ENCODE data around the gene MRPL54.
A peak's percentile ranks its signal among the peaks of the same experiment; 100 is the strongest.

Gene MRPL54

GRCh38 chr19:3770136-3770999 is 7.9 kb downstream of the MRPL54 start:
- no peak for DNase-seq

DNA sequence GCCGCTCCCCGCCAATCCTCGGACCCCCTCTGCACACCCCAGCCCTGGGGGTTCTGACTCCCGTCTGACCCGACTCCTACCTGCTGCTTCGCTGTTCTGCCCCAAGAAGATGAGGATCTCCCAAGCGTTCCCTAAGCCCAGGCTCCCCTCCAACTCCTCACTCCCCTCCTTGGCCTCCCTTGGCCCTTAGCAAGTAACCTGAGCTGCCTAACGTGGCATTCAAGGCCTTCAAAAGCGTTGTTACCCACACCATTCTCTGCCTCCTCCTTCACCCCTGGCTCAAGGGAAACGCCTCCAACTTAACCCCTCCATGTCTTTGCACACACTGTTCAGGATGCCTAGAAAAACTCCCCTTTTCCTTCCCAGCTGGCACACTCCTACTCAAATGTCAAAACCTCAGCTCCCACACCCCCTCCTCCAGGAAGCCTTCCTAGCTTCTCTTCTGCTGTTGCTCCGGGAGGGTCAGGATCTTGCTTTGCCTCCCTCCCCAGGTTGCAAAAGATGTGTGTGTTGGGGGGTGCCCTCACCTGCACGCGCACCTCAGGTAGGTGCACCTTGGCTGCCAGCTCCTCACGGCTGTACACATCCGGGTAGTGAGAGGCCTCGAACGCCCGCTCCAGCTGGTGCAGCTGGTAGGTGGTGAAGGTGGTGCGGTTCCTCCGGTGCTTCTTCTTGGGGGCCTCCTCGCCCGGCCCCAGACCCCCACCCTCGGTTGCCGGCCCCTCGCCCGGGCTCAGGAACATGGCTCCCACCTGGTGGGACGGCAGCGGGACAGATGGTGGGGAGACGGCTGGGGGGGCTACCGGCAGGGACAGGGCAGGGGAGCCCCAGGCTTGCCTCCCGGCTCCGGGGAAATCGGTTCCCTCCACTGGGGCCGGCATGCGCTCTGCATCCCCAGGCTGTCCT is 8.8 kb downstream of the MRPL54 start:
- DNase-seq: no peak

DNA sequence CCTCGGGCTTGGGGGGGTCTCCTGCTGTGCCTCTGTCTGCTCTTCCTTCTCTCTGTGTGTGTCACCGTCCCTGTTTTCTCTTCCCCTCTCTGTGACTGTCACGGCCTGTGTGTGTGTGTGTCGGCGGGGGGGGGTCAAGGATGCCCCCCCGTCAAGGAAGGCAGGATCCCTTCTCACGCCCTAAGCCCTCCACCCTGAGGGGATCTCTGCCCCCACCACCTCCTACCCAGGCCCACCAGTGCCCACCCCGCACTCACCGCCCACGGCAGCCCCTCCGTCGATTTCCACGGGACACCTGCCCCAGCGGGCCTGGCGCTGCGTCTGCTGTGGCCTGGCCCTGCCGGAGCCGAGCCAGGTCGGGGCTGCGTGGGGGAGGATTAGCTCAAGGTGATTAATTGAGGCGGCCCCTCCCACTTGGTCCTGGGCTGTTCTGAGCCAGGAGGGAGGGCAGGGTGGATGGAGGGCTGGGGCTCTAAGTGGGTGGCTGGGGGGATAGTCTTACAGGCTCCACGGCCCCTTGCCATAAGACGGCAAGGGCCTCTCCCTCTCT is 9.5 kb downstream of the MRPL54 start, which contains the start of gene RAX2:
RAX2 (minus strand) TSS at position 323 of the 550 bp plus-strand sequence. CDS start 486 bp downstream, outside the sequence.
- DNase-seq: no peak

DNA sequence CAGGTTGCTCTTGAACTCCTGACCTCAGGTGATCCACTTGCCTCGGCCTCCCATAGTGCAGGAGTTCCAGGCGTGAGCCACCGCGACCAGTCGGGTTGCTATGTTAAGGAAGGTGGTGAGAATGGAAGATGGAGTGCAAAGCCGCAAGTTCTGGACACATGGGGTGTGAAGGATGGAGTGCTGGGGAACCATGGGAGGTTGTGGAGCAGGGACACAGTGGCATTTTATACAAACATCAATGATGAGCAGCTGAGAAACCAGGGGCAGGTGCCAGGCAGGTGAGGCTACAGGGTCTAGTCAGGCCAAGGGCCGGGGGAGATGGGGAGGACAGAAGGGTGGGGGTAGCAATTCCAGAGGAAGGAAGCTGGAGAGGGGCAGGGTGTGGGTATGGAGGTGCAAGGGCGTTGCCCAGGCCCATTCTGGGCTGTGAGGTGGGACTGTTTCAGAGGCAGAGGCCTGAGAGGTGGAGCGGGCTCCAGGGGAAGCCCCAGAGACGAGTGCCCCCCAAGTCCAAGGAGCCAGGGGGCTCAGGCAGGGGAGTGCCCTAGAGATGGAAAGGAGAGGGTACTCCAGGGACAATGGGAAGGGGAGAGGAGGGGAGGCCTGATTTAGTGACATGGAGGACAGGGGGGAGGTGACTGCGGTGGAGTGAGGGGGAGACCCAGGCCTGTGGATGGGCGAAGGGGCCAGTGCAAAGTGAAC is 11.5 kb downstream of the MRPL54 start:
- no peak for DNase-seq

DNA sequence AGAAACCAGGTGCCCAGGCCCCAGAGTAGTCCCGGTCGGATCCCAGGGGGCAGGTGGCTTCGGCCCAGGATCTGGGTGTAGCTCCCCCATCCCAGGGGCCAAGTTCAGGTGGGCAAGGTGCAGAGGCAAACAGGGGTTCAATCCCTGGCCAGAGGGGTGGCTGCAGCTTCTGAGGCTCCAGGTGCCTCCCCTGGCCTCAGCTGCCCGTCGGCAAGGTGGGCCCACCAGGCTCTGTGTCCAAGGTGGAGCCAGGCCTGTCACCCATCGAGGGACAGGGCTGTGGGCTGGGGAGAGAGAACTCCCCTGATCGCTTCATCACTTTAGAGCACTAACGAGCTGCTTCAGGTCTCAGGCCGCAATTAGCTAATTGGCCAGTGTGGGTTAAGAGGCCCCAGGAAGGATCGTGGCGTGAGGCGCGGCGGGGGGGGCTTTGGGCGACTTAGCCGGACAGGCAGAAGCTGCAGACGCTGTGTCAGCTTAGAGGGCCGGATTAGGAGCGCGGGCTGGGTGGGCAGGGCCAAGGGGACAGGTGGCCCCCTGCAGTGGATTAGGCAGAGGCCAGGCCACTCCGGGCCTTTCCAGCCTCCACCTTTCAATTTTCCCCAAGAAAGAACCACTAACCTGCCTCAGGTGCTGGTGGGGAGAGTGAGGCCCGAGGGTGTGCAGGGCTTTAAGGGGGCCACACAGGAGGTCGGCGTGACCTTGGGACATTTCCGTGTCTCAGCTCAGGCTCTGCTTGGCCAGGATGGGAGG is 12.3 kb downstream of the MRPL54 start:
- no peak for DNase-seq

- no peak for DNase-seq
Observed at GRCh38 chr19:3775374-3775711, 12.9 kb downstream of the MRPL54 start.

- DNase-seq: no peak
Observed at GRCh38 chr19:3775831-3776230, 13.3 kb downstream of the MRPL54 start.

GRCh38 chr19:3776479-3777040 is 14.1 kb downstream of the MRPL54 start:
- DNase-seq: no peak

- no peak for DNase-seq
Observed at GRCh38 chr19:3778104-3778867, 15.8 kb downstream of the MRPL54 start.

DNA sequence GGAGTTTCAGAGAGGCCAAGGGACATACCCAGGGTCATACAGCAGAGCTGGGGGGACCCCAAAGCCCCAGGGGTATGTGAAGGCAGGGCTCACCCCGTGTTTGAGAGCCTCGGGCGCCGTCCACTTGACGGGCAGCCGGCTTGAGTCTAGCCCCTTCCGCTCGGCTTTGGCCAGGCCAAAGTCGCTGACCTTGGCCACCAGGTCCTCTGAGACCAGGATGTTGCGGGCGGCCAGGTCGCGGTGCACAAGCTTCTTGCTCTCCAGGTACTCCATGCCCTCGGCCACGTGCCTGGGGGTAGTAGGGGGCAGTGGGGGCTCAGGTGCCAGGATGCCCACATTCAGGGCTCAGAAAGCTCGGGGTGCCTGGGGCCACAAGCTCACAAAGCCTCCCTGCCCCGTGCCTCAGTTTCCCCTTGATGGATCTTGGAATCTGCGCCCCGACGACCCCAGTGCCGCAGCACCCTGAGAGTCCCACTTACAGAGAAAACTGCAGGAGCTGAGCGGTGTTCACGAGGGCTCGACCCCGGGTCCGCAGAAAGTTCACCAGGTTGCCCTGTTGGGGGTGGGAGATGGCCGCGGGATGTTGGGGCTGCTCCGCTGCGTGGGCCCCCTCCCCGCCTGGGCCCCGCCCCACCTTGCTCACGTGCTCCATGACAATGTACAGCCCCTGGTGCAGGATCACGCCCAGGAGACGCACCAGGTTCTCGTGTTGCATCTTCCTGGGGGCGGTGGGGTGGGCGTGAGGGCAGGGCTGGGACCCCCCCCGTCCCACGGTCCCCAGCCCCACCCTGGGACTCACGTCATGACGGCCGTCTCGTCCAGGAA is 16.6 kb downstream of the MRPL54 start:
- DNase-seq: no peak

- no peak for DNase-seq
Observed at GRCh38 chr19:3780786-3781304, 18.4 kb downstream of the MRPL54 start.

GRCh38 chr19:3781603-3782002 is 19.1 kb downstream of the MRPL54 start:
- no peak for DNase-seq

DNA sequence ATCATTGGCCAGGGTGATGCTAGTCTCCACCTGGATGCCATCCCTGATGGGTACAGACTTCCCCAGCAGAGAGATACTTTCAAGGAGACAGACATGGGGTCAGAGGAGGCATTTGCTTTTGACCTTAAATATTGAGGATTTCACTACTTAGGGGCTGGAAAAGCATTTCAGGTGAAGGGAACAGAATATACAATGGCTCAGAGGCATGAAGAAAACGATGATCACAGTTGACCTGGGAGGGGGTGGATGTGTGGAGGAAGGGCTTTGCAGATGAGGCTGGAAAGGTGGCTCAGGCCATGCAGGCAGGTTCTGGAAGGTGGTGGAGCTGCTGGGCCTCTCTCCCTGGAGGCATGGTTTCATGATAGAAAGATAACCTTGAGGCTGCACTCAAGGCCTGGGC is 19.8 kb downstream of the MRPL54 start:
- DNase-seq: no peak

DNA sequence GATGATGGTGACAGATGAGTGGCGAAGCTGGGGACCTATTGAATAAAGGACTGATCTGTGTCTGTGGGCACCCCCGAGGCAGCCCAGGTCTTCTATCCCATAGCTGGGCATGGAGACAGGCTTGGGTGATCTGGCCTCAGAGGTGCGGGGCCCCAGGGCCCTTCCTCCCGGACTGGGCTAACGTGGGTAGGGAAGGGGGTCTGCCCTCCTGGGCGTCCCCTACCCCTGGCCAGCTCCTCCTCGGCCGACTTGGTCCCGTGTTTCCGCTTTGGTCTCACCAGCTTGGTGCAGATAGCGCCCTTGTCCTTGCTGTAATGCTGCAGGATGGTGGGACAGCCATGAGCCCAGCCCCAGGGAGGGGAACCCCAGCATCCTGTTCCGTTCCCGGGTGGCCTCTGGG is 20.4 kb downstream of the MRPL54 start:
- DNase-seq: no peak

GRCh38 chr19:3783660-3784584 is 21.4 kb downstream of the MRPL54 start:
- DNase-seq: peak; percentile 43

GRCh38 chr19:3784607-3785450 is 22.3 kb downstream of the MRPL54 start:
- DNase-seq: no peak

- peak; percentile 22 for DNase-seq
Observed at GRCh38 chr19:3785451-3785937, 23.0 kb downstream of the MRPL54 start.
